AG09309 (cell line): Measurements from ENCODE around the gene ZNF438.

Experiments
- DNase-seq: peaks from one replicate; pipeline ENCODE4 v3.0.0-alpha.2; 2010; ENCODE audit warnings: low read depth
- H3K4me3 ChIP-seq: 2 replicates; pipeline ENCODE4 v1.5.1; 2011; ENCODE audit warnings: mild to moderate bottlenecking, low read depth, low read length, moderate library complexity; ENCODE audit not compliant: control insufficient read depth
- CTCF ChIP-seq: IDR thresholded peaks from 2 replicates; pipeline ENCODE4 v1.5.1; 2011; ENCODE audit warnings: mild to moderate bottlenecking, low read depth, low read length, inconsistent platforms; ENCODE audit not compliant: insufficient read depth, control insufficient read depth; ENCODE audit errors: missing control alignments

Gene ZNF438

GRCh38 chr10:30883116-30883515 lies 148.5 kb downstream of the ZNF438 start:
- H3K4me3 ChIP-seq = no peak overlapping the region
- no peak for TF ChIP-seq CTCF
- no peak for DNase-seq

DNA sequence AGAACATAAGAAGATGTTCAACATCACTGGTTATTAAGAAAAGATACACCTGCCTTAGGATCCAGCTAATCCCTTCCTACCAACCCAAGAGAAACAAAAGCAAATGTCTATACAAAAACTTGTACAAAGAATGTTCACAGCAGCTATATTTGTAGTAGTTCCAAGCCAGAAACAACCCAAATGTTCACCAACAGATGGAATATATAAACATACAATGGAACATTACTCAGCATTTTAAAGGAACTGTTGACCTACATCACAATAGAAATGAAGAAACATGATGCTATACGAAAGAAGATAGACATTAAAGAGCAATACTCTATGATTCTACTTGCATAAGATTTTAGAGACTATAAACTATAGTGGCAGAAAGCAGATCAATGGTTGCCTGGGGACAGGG lies 149.4 kb downstream of the ZNF438 start:
- no peak for TF ChIP-seq CTCF
- no peak for DNase-seq
- H3K4me3 ChIP-seq = no peak overlapping the region

DNA sequence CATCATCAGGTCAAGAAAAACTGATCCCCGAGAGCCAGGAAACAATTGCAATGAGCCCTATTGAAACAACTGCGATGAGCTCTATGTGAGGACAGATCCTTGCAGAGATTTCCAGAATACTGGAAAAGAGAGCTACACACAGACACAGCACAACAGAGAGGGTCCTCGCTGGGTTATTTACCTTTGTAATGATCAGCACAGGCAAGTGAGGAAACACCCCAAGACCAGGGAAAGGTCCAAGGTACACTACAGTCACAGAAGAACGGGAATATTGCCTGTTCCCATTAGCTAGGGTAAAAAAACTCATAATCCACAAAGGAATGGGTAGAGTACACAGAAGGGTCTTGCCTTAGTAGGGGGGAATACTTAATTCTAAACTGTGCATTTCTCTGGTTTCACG lies 152.7 kb downstream of the ZNF438 start:
- no peak overlapping the region for H3K4me3 ChIP-seq
- no peak for DNase-seq
- TF ChIP-seq CTCF = no peak

DNA sequence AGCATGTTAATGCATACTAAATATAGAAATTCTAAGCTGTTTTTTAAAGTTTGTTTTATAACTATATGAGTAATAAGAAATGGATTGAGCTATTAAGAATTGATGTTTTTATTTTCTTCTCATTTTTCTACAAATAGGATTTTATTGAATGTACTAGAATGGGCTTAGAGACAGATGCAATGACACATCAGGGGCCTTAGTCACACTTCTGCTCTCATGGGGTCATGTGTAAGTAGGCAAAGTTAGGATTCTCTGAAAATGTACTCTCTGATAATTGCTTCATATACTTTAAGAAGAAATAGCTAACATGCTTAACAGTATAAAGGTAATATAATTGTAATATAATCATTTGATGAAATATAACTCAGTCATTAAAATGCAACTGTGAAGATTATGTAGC lies 154.6 kb downstream of the ZNF438 start:
- no peak for TF ChIP-seq CTCF
- no peak for DNase-seq
- H3K4me3 ChIP-seq = no peak overlapping the region

DNA sequence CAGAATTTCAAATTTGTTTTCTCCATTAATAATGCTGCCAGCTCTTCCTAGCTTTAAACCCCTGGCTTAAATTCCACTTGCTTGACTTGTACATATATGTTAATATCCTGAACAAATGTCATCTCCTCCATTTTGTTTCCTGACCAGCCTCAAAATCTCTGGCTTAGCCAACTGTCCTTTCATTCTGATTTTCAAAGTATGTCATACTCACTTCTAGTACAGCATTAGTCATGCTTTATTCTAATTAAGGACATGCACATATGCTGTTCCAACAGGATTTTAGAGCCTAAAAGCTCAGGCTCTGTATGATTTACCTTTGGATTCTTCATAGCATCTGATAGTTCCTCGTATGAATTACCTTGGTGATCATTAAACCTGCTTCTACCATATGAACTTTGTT lies 158.3 kb downstream of the ZNF438 start:
- no peak for TF ChIP-seq CTCF
- no peak overlapping the region for H3K4me3 ChIP-seq
- no peak for DNase-seq

DNA sequence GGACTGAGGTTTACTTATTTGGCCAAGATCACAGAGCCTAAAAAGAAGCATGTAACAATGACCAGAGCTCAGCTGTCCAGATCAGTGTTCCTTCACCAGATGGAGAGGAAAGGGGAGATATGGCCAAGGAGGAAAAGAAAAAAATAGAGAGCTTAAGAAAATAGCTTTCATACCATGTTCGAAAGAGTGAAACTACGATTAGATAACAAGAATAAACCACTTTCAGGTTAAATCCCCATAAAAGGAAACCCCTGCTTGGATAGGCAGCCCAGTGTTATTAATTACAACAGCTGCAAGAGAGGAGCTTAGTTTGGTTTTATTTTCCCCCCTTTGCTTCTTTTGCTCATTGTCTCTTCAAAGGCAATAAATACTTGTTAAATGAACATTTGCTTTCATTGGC lies 160.8 kb downstream of the ZNF438 start:
- TF ChIP-seq CTCF = no peak
- H3K4me3 ChIP-seq = no peak overlapping the region
- no peak for DNase-seq

DNA sequence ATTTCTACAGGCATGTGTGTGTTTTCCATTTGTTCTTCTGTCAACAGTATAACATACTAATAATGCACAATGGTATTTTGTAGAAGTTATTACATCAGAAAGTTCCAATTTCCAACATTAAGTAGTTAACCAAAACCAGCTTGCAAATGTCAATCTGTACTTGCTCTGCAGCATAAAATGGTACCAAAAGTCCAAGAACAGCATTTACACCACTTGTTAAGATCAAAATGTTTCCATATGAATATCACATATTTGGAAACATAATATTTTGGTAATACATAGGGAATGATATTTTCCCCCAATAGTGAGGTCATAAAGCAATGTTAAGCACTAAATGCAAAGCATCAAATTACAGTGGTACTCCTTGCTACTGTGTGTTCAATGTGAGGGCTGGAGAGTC lies 162.1 kb downstream of the ZNF438 start:
- no peak for TF ChIP-seq CTCF
- no peak for DNase-seq
- no peak overlapping the region for H3K4me3 ChIP-seq
